Breast epithelium (tissue), 4 donors: ENCODE results near the gene ARHGEF1. TPM values are rescaled to one million over a fixed set of nuclear protein-coding genes. Genes with fewer than 3 reads are reported as not detected.
"Not testable (repeated sequence)": the region's sequence is repeated elsewhere in the genome, so short reads cannot be mapped to it uniquely, and the experiment has no call there.

Source experiments
- DNase-seq, 2 donors: peaks; one replicate each; pipeline ENCODE4 v3.0.0-alpha.2; 2019; ENCODE audit warnings: low spot score in 2 of 2
- H3K27ac ChIP-seq, 2 donors: fragments of 200-600 bp; sonication (generic) in 1 of 2; one replicate each; pipeline ENCODE4 v1.5.1; 2016 to 2019; ENCODE audit warnings: mild to moderate bottlenecking in 1 of 2
- H3K27me3 ChIP-seq, 2 donors: fragments of 200-600 bp; sonication (generic) in 1 of 2; one replicate each; pipeline versions ENCODE4 v1.5.1 to v1.6.0; 2017 to 2019; ENCODE audit warnings: control low read depth in 1 of 2, mild to moderate bottlenecking in 1 of 2
- H3K36me3 ChIP-seq: fragments of 200-600 bp; one replicate; pipeline ENCODE4 v1.5.1; 2019
- H3K4me1 ChIP-seq, 2 donors: fragments of 200-600 bp; sonication (generic); one replicate each; pipeline ENCODE4 v1.5.1; 2016 to 2019; ENCODE audit warnings: control low read depth in 1 of 2
- H3K4me3 ChIP-seq, 3 donors: fragments of 200-600 bp; sonication (generic); 1 replicate in 2 of 3; 2 replicates in 1 of 3; pipeline ENCODE4 v1.5.1; 2016 to 2019; ENCODE audit warnings: mild to moderate bottlenecking in 3 of 3, moderate library complexity in 2 of 3
- H3K9me3 ChIP-seq, 2 donors: fragments of 200-600 bp; sonication (generic) in 1 of 2; one replicate each; pipeline ENCODE4 v1.5.1; 2016 to 2019; ENCODE audit warnings: control low read depth in 1 of 2
- CTCF ChIP-seq, 3 donors: fragments of 450-650 bp; IDR thresholded peaks; one replicate each; pipeline ENCODE4 v1.5.1; 2016 to 2017; ENCODE audit warnings: antibody characterized with exemption in 3 of 3, mild to moderate bottlenecking in 3 of 3, moderate library complexity in 3 of 3
- POLR2A ChIP-seq: fragments of 450-650 bp; IDR thresholded peaks from one replicate; pipeline ENCODE4 v1.6.1; 2016; ENCODE audit warnings: antibody characterized with exemption, mild to moderate bottlenecking, moderate library complexity
- POLR2AphosphoS5 ChIP-seq, 3 donors: sonication (generic); formaldehyde crosslinking; IDR thresholded peaks; one replicate each; pipeline ENCODE4 v1.6.1; 2017; ENCODE audit warnings: antibody characterized with exemption in 3 of 3
- intact Hi-C: fragments of 100-400 bp; cut with DNase I; formaldehyde crosslinking; loops from one replicate; pipeline ENCODE4 v1.15.1; 2023; ENCODE audit warnings: low total_unique reads
- total RNA-seq, 3 donors: library from RNA; depleted of rRNA; stranded (reverse); fragments of >200 nt; gene quantifications; one replicate each; pipeline ENCODE4 v1.1.0, GENCODE V29; 2016

Gene ARHGEF1
- total RNA-seq, 3 donors from 2014 or later = 55.0 to 61.9 (median 55.7) TPM

- TF ChIP-seq POLR2AphosphoS5 (IDR thresholded peaks at IDR 0.05) = no peak
- TF ChIP-seq CTCF (IDR thresholded peaks at IDR 0.05) = no peak
- no peak for TF ChIP-seq POLR2A
- H3K4me1 ChIP-seq = peaks cover 3 to 5% of the 10 kb centered on the region in 2 donors
- intact Hi-C loops = no loop called here
- H3K4me3 ChIP-seq = no peak overlapping the region
- H3K27me3 ChIP-seq = peaks cover 7 to 69% of the 10 kb centered on the region in 2 donors
- DNase-seq = no peak
- no peak overlapping the region for H3K27ac ChIP-seq
- H3K36me3 ChIP-seq = no peaks in the 10 kb centered on the region
- no peaks in the 10 kb centered on the region for H3K9me3 ChIP-seq
These were observed 30.8 kb downstream of the ARHGEF1 start for GRCh38 chr19:41913538-41914423.

GRCh38 chr19:41914424-41914834, 31.4 kb downstream of the ARHGEF1 start:
- H3K9me3 ChIP-seq, intact Hi-C loops, H3K36me3 ChIP-seq, H3K27ac ChIP-seq, H3K4me1 ChIP-seq, DNase-seq, H3K4me3 ChIP-seq: not testable (repeated sequence)
- H3K27me3 ChIP-seq = peaks cover 7 to 71% of the 10 kb centered on the region in 2 donors

DNA sequence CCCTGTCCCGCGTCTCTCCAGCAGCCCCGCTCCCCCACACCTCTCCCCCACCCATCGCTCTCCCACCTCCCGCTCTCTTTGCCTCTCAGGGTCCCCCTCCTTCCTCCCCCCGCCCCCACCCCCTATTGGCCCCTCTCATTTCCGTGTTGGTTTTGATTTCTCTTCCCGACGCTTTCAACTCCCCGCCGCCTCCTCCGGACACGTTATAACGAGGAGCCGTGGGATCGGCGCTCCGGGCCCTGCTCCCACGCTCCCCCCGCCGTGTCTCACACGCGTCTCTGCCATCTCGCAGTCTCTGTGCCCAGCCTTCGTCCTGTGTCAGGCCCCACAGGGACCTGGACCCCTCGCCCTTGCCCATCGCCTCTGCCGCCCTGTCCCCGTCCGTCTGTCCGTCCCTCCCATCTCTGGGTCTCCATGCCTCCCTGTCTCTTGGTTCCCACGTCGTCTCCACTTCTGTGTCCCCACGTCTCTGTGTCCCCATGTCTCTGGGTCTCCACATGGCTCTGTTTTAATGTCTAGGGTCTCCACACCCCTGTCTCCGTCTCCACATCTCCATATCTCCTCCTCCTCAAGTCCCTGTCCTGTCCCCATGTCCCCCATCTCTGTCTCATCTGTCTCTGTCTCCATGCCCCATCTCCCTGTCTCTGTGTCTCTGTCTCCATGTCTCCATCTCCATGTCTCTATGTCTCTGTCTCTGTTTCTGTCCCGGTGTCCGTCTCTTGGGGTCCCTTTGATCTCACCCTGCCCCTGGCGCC, 32.2 kb downstream of the ARHGEF1 start:
- TF ChIP-seq POLR2A = no peak
- TF ChIP-seq POLR2AphosphoS5 (IDR thresholded peaks at IDR 0.05) = no peak
- no peak for TF ChIP-seq CTCF (IDR thresholded peaks at IDR 0.05)
- Histone ChIP-seq H3K27ac (no peak overlapping the region), H3K4me1 (peaks cover 3 to 5% of the 10 kb centered on the region in 2 donors), H3K27me3 (peaks cover 7 to 71% of the 10 kb centered on the region in 2 donors), H3K36me3 (no peaks in the 10 kb centered on the region), H3K4me3 (peak overlapping the region in 1 of 3 donors; percentile 31), H3K9me3 (no peaks in the 10 kb centered on the region)
- no peak for DNase-seq
- intact Hi-C loops = no loop called here

DNA sequence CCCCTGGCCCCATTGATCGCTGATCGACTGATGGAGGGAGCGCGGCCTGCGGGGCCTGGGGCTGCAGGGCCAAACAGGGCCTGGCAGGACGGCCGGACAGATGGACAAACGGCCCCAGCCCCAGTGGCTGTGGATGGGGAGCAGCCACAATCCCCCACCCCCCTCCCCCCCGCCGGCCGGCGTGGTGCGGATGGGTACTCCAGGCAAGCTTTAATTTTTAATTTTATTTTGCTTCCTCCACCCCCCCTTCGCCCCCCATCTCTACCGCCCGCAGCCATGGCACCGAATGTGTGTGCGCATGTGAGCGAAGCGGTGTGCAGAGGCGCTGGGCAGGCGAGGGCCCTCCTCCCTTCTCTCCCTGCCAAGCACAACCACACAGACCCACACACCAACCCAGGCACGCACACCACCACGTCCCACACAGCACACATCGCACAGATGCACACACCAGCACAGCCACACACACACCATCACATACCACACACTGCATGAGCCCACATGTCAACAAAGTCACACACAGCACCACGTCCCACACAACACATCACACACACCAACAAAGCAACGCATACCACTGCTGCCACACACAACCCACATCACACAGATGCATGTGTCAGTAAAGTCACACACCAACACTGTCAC, 32.9 kb downstream of the ARHGEF1 start:
- no peak overlapping the region for H3K4me3 ChIP-seq
- H3K4me1 ChIP-seq = peaks cover 3 to 5% of the 10 kb centered on the region in 2 donors
- no peak for DNase-seq
- H3K9me3 ChIP-seq = no peaks in the 10 kb centered on the region
- TF ChIP-seq POLR2AphosphoS5 (IDR thresholded peaks at IDR 0.05) (no peak), POLR2A (no peak), CTCF (IDR thresholded peaks at IDR 0.05) (no peak)
- peaks cover 7 to 77% of the 10 kb centered on the region in 2 donors for H3K27me3 ChIP-seq
- H3K27ac ChIP-seq = no peak overlapping the region
- intact Hi-C loops = no loop called here
- no peaks in the 10 kb centered on the region for H3K36me3 ChIP-seq

GRCh38 chr19:41917676-41918075, 34.7 kb downstream of the ARHGEF1 start:
- no peak for DNase-seq
- no peaks in the 10 kb centered on the region for H3K36me3 ChIP-seq
- TF ChIP-seq CTCF (IDR thresholded peaks at IDR 0.05) = no peak
- TF ChIP-seq POLR2AphosphoS5 (IDR thresholded peaks at IDR 0.05) = no peak
- no peak for TF ChIP-seq POLR2A
- H3K27me3 ChIP-seq = peaks cover 7 to 79% of the 10 kb centered on the region in 2 donors
- H3K4me3 ChIP-seq = no peak overlapping the region
- H3K9me3 ChIP-seq = no peaks in the 10 kb centered on the region
- H3K27ac ChIP-seq = no peak overlapping the region
- H3K4me1 ChIP-seq = peaks cover 3 to 5% of the 10 kb centered on the region in 2 donors
- intact Hi-C loops = no loop called here
